Measurements from ENCODE around the gene RNF8. TPM values are rescaled to one million over a fixed set of nuclear protein-coding genes. Genes with fewer than 3 reads are reported as not detected.

RNF8 gene
- total RNA-seq, 2 experiments from 2014 or later: 4.9 to 5.9 TPM

DNA sequence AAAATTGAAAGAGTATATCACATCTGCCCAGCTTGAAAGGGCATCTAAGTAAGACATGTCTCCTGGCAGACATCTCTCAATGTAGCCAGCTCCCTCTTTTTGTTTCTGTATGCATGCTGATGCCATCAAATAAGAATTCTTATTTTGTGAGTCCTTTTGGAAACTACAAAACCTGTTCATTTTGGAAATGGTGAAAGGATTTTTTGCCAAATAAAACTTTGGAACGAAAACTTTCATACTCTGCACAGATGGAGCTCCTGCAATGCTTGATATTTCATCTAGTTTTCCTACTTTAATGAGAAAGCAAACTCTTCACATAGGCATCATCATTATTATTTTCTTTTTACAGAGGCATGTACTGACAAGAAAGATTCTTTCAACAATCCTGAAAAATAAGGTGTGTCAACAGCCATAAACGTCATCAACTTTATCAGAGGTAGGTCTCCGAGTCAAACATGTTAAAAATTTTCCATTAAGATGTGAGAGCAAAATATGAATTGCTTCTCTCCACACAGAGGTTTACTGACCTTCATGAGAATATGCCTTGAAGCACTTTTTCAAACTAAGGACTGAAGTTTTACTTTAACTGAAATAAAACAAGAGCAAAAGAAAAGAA, 53.1 kb downstream of the RNF8 start:
- no peak for ATAC-seq (ENCODE audit: poor library complexity)
- Mint-ChIP-seq H3K9me3 (no peaks in the 10 kb centered on the region), H3K36me3 (ENCODE audit: low read depth) (no peaks in the 10 kb centered on the region), H3K27me3 (no peaks in the 10 kb centered on the region), H3K27ac (no peak overlapping the region), H3K4me1 (ENCODE audit: low read depth) (no peaks in the 10 kb centered on the region), H3K4me3 (no peak overlapping the region)
- H3K9me3 ChIP-seq (ENCODE audit: control insufficient read depth in 1 of 2, insufficient read depth in 1 of 2, low read length in 2 of 2): no peaks in the 10 kb centered on the region
- no peak for DNase-seq
- H3K4me1 ChIP-seq (ENCODE audit: insufficient read depth, low read length): no peaks in the 10 kb centered on the region
- H3K27me3 ChIP-seq (ENCODE audit: control insufficient read depth in 1 of 2, insufficient read depth in 2 of 2, low read length in 2 of 2): no peaks in the 10 kb centered on the region
- intact Hi-C loops (cut with DNase I, micrococcal nuclease): no loop called here
- H3K27ac ChIP-seq (ENCODE audit: low read depth in 1 of 2, low read length in 2 of 2): no peak overlapping the region
- TF ChIP-seq, protein P1, sequence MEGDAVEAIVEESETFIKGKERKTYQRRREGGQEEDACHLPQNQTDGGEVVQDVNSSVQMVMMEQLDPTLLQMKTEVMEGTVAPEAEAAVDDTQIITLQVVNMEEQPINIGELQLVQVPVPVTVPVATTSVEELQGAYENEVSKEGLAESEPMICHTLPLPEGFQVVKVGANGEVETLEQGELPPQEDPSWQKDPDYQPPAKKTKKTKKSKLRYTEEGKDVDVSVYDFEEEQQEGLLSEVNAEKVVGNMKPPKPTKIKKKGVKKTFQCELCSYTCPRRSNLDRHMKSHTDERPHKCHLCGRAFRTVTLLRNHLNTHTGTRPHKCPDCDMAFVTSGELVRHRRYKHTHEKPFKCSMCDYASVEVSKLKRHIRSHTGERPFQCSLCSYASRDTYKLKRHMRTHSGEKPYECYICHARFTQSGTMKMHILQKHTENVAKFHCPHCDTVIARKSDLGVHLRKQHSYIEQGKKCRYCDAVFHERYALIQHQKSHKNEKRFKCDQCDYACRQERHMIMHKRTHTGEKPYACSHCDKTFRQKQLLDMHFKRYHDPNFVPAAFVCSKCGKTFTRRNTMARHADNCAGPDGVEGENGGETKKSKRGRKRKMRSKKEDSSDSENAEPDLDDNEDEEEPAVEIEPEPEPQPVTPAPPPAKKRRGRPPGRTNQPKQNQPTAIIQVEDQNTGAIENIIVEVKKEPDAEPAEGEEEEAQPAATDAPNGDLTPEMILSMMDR (IDR thresholded peaks at IDR 0.05): no peak
- POLR2A ChIA-PET: no interaction called here
- CTCF ChIA-PET: no interaction called here
- H3K36me3 ChIP-seq (ENCODE audit: insufficient read depth, low read length): no peaks in the 10 kb centered on the region
- H3K4me3 ChIP-seq (ENCODE audit: low read length): no peak overlapping the region

DNA sequence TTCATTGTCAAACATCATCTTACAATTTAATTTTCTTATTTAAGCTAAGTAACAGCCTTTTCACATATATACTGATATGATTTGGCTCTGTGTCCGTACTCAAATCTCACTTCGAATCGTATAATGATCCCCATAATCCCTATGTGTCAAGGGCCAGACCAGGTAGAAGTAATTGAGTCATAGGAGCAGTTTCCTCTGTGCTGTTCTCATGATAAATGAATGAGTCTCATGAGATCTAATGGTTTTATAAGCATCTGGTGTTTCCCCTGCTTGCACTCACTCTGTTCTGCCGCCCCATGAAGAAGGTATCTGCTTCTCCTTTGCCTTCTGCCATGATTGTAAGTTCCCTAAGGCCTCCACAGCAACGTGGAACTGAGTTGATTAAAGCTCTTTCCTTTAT, 54.2 kb downstream of the RNF8 start:
- TF ChIP-seq, protein P1 (IDR thresholded peaks at IDR 0.05): no peak
- ChIA-PET POLR2A (no interaction called here), CTCF (no interaction called here)
- H3K27me3 Mint-ChIP-seq: no peaks in the 10 kb centered on the region
- intact Hi-C loops (cut with DNase I, micrococcal nuclease): no loop called here
- Histone ChIP-seq H3K27ac (ENCODE audit: low read depth in 1 of 2, low read length in 2 of 2) (no peak overlapping the region), H3K36me3 (ENCODE audit: insufficient read depth, low read length) (no peaks in the 10 kb centered on the region), H3K9me3 (ENCODE audit: control insufficient read depth in 1 of 2, insufficient read depth in 1 of 2, low read length in 2 of 2) (no peaks in the 10 kb centered on the region), H3K4me1 (ENCODE audit: insufficient read depth, low read length) (no peaks in the 10 kb centered on the region), H3K4me3 (ENCODE audit: low read length) (no peak overlapping the region), H3K27me3 (ENCODE audit: control insufficient read depth in 1 of 2, insufficient read depth in 2 of 2, low read length in 2 of 2) (no peaks in the 10 kb centered on the region)
- no peak overlapping the region for H3K4me3 Mint-ChIP-seq
- no peak for ATAC-seq (ENCODE audit: poor library complexity)
- DNase-seq: no peak
- H3K36me3 Mint-ChIP-seq (ENCODE audit: low read depth): no peaks in the 10 kb centered on the region
- no peak overlapping the region for H3K27ac Mint-ChIP-seq
- no peaks in the 10 kb centered on the region for H3K4me1 Mint-ChIP-seq (ENCODE audit: low read depth)
- no peaks in the 10 kb centered on the region for H3K9me3 Mint-ChIP-seq

DNA sequence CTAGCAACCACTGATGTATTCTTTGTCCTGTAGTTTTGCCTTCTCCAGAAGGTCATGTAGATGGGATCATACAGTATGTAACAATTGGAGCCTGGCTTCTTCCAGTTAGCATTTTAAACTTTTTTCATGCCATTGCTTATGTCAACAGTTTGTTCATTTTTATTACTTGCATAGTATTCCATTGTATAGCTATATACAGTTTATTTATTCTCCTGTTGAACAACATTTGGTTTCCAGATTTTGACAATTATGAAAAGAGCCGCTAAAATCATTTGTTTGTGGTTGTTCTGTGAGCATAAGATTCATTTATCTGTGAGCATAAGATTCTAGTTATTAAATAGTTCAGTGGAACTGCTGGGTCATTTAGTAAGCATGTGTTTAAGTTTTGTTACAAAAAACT, 55.7 kb downstream of the RNF8 start:
- H3K36me3 ChIP-seq (ENCODE audit: insufficient read depth, low read length): no peaks in the 10 kb centered on the region
- H3K27me3 ChIP-seq (ENCODE audit: control insufficient read depth in 1 of 2, insufficient read depth in 2 of 2, low read length in 2 of 2): no peaks in the 10 kb centered on the region
- no peaks in the 10 kb centered on the region for H3K36me3 Mint-ChIP-seq (ENCODE audit: low read depth)
- no peaks in the 10 kb centered on the region for H3K27me3 Mint-ChIP-seq
- intact Hi-C loops (cut with DNase I, micrococcal nuclease): no loop called here
- ATAC-seq (ENCODE audit: poor library complexity) (no peak), DNase-seq (no peak)
- TF ChIP-seq, protein P1 (IDR thresholded peaks at IDR 0.05): no peak
- no peak overlapping the region for H3K4me3 Mint-ChIP-seq
- H3K4me3 ChIP-seq (ENCODE audit: low read length): no peak overlapping the region
- no peak overlapping the region for H3K27ac Mint-ChIP-seq
- H3K9me3 Mint-ChIP-seq: no peaks in the 10 kb centered on the region
- ChIA-PET CTCF (no interaction called here), POLR2A (no interaction called here)
- no peaks in the 10 kb centered on the region for H3K4me1 Mint-ChIP-seq (ENCODE audit: low read depth)
- no peaks in the 10 kb centered on the region for H3K4me1 ChIP-seq (ENCODE audit: insufficient read depth, low read length)
- no peaks in the 10 kb centered on the region for H3K9me3 ChIP-seq (ENCODE audit: control insufficient read depth in 1 of 2, insufficient read depth in 1 of 2, low read length in 2 of 2)
- no peak overlapping the region for H3K27ac ChIP-seq (ENCODE audit: low read depth in 1 of 2, low read length in 2 of 2)
